NCI-H345 (cell line): ENCODE measurements around the gene MAFG.

ENCODE experiments used
- DNase-seq: peaks from one replicate; lab custom pipeline; 2025; lab: John Stamatoyannopoulos, UW

The MAFG gene

GRCh38 chr17:81939881-81940385 lies 12.4 kb upstream of the MAFG start:
- no peak for DNase-seq

GRCh38 chr17:81939218-81939617 lies 11.7 kb upstream of the MAFG start:
- no peak for DNase-seq

GRCh38 chr17:81935709-81936084 lies 8.2 kb upstream of the MAFG start:
- no peak for DNase-seq

GRCh38 chr17:81934850-81935708 lies 7.5 kb upstream of the MAFG start:
- no peak for DNase-seq

GRCh38 chr17:81934098-81934757 lies 6.7 kb upstream of the MAFG start:
- DNase-seq = no peak

GRCh38 chr17:81933178-81933699 lies 5.7 kb upstream of the MAFG start:
- no peak for DNase-seq

GRCh38 chr17:81932333-81932983 lies 4.9 kb upstream of the MAFG start:
- no peak for DNase-seq

- DNase-seq = no peak
Measured at GRCh38 chr17:81931557-81932332, 4.2 kb upstream of the MAFG start.

- DNase-seq = no peak
Measured at GRCh38 chr17:81931189-81931556, 3.6 kb upstream of the MAFG start.

- DNase-seq = no peak
Measured at GRCh38 chr17:81930142-81931125, 2.9 kb upstream of the MAFG start.

GRCh38 chr17:81929253-81930141 lies 2.0 kb upstream of the MAFG start:
- no peak for DNase-seq

GRCh38 chr17:81928544-81929252 lies 1.2 kb upstream of the MAFG start:
- no peak for DNase-seq

- no peak for DNase-seq
Measured at GRCh38 chr17:81927152-81927652, 333 bp downstream of the MAFG start.

- DNase-seq = peak; percentile 59
Measured at GRCh38 chr17:81926451-81927151, 934 bp downstream of the MAFG start.

- no peak for DNase-seq
Measured at GRCh38 chr17:81925860-81926450, 1.6 kb downstream of the MAFG start.

- DNase-seq = no peak
Measured at GRCh38 chr17:81924557-81925532, 2.7 kb downstream of the MAFG start.
